ENCODE data around the gene TNFRSF25.
"Not testable (repeated sequence)": the region's sequence is repeated elsewhere in the genome, so short reads cannot be mapped to it uniquely, and the experiment has no call there.

Gene TNFRSF25

GRCh38 chr1:6501279-6501813 is 35.4 kb upstream of the TNFRSF25 start:
- DNase-seq, result no peak

GRCh38 chr1:6500544-6501278 is 34.7 kb upstream of the TNFRSF25 start:
- no peak for DNase-seq

- DNase-seq, result no peak
These were observed 33.3 kb upstream of the TNFRSF25 start for GRCh38 chr1:6499296-6499695.

DNA sequence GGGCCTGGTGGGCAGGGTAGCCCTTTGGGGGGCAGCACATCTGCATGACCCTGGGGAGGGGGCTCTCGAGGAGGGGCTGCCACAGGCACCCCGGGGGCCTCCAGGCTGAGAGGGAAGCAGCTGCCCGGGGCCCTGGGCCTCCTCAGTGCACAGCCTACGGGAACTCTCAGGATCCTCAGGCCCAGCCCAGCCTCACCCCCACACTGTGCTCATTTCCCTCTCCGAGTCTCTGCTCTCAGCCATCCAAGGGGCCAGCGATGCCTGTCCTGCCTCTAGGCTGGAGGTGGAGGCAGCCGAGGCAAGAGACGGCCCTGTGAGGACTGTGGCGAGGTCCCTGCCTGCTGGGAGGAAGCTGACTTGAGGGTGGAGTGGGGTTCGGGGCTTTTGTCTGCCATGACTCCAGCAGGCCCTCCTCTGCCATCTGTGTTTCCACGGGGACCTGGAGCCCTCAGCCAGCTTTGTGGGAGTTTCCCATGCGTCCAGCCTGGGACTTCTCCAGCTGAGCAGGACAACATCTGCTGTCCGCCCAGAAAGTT is 32.7 kb upstream of the TNFRSF25 start:
- no peak for DNase-seq

- DNase-seq, result no peak
These were observed 32.0 kb upstream of the TNFRSF25 start for GRCh38 chr1:6497867-6498575.

GRCh38 chr1:6497215-6497866 is 31.4 kb upstream of the TNFRSF25 start:
- peak; percentile 31 to 32 for DNase-seq

DNA sequence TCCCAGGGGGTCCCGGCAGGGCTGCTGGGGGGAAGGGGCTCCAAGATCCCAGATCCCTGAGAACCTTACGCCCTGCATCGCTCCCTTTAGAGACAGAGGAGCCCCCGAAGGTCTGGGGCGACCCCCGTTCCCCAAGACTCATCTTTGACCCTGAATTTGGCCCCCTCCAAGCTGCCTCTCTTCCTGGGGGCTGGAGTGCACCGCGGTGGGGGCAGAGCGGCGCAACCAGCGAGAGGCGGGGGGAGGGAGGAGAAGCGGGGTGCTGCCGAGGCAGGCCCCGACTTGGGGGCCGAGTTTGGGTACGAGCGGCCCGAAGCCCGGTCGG is 30.9 kb upstream of the TNFRSF25 start:
- DNase-seq, result no peak

DNA sequence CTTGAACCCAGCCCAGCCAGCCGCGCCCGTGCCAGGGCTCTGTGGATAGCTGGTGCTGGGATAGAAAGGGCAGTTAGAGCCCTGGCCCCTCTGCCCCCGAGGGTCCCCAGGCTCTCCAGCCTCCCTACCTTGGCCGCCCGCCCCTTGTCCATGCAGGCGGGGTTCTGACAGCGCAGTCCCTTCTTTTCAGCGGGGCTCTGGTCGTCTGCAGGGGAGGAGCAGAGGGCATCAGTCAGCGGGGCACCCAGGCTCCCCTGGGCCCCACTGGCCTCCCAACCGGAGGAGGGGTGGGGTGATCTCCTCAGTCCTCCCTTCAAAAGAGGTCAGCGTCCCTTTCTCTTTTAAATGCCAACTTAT is 30.4 kb upstream of the TNFRSF25 start:
- DNase-seq, result no peak

GRCh38 chr1:6495540-6496364 is 29.8 kb upstream of the TNFRSF25 start:
- no peak for DNase-seq

DNA sequence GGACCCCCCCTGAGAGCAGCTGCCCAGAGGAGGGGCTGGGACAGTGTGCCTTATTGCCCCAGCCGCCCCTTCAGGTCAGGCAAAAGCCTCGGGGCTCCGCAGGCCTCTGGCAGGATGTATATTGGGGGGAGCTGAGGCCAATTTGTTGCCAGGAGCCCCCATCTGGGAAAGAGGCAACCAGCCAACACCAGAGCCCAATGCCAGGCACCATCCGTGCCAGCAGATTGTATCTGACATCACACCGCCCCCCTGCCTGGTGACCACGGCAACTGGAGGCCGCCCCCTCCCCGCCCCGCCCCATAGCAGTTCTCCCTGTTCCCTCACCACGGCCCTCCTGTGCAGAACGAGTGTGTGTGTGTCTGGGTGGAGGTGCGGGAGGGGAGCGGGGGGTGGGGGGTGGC is 29.1 kb upstream of the TNFRSF25 start:
- no peak for DNase-seq

DNA sequence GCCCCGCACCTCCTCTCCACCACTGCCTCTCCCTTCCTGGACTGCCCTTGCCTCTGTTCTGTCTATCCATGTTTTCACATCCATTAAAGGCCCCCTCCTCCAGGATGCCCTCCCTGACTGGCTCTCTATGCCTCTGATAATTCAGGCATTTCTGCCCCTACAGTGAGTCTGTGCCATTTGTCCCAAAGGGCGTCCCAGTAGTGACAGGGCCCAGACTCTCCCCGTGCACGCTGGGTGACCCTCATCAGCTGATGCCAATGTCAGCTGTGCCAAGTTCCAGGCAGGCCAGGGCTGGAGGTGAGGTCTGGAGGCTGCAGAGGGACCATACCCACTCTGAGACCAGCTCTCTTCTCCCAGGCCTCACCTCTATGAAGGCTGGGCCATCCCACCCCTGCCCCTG is 28.7 kb upstream of the TNFRSF25 start:
- no peak for DNase-seq

DNA sequence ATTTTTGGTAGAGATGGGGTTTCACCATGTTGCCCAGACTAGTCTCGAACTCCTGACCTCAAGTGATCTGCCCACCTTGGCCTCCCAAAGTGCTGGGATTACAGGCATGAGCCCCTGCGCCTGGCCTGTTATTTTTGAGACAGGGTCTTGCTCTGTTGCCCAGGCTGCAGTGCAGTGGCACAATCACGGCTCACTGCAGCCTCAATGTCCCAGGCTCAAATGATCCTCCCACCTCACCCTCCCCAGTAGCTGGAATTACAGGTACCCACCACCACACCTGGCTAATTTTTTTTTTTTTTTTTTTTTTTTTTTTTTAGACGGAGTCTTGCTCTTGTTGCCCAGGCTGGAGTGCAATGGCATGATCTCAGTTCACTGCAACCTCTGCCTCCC is 27.9 kb upstream of the TNFRSF25 start:
- not testable (repeated sequence) for DNase-seq

DNA sequence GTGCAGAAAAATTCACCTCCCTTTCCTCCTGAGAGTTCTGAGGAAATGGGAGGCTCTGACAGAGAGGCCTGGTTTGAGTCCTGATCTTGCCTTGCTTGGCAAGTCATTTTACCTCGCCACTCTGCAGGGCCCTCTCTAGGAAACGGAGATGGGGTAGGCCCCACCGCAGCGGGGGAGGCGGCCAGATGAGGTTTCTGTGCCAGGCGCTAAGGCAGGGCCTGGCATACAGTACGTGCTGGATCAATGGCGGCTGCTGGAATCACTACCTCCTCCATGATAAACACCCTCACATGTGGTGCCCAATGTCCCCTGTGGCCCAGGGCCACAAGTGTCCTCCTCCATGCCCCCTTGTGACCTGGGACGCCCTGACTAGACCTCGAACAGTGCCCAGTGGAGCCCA is 26.0 kb upstream of the TNFRSF25 start:
- DNase-seq, result no peak

DNA sequence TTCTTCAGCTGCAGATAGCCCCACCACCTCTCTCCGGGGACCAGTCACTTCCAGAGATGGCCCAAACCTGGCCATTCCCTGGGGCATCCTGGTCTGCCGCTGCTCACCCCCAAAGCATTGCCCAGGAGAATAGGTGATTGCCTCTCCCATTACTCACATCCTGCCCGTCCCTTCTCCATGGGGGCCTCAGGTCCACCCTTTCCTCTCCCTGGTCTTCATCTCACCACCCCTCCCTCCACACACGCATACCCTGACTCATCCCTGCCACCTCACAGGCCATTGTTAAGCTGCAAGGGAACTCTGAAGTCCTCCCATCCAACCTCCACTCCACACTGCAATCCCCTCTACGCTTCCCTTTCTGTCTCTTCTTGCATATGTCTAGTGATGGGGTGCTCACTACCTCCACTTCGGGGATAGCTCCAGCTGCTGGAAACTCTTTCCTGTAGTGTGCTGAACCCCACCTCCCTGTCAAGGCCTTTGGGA is 25.5 kb upstream of the TNFRSF25 start, which contains the start of gene PLEKHG5:
Gene PLEKHG5, minus strand, starts transcription at position 188 of the 483 bp plus-strand sequence. CDS start 14,096 bp downstream, outside the sequence.
- DNase-seq, result no peak

- no peak for DNase-seq
These were observed 25.1 kb upstream of the TNFRSF25 start for GRCh38 chr1:6491081-6491449.

DNA sequence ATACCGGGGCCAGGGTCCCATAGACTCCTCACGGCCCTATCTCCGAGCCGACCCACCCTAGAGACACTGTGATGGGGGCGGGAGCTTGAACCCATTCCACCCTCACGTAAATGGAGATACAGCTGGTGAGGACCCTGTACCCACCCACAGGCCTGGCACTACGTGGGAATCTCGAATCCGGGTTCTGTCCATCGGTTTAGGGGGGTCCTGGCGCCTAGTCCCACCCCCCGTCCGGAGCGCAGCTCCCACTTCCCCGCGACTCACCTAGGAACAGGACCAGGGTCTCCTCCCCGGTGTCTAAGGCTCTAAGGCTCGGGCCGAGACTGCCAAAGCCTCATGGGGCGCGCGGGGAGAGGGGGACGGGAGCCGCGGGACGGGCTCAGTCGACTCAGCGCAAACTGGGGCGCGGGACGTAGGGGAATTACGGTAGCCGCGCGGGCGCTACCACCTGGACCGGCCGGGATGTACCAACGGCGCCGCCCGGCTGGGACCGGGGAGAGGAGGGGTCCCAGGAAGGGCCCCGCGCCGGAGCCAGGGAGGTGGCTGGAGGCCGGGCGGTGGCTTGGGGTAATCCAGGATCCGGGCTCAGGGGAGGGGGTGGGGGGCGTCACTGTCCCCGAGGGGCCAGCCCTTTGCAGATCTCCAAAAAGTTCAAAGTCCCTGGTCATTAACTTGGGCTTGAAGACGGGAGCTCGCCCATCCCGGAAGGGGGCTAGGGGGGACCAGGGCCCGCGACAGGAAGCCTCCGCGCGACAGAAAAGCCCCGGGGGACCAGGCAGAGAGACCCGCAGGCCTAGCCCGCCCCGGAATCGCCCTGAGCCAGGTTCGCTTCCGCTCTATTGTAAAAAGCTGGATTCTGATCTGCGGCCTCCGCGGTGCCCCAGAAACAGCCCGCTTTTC is 24.5 kb upstream of the TNFRSF25 start:
- peak; percentile 61 to 63 for DNase-seq

- peak; percentile 78 to 79 for DNase-seq
These were observed 23.8 kb upstream of the TNFRSF25 start for GRCh38 chr1:6489799-6490180.

DNA sequence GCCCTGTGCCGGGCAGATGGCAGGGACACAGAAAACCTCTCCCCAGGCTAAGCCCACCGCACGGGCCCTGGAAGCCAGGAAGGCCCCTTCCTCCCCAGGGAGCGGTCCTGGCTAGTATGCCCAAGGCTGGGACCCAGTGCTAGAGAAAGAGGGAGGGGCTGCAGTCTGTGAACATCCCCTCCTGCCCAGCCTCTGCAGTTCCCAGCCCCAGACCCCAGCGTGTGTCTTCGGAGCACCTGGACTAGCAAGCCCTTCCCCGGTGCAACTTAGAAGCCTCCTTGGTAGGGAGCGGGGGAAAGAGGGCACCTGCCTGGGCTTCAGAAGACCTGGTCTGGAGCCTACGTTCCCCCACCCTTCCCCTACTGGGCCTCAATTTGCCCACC is 23.4 kb upstream of the TNFRSF25 start:
- no peak for DNase-seq

- no peak for DNase-seq
These were observed 22.8 kb upstream of the TNFRSF25 start for GRCh38 chr1:6488602-6489382.

DNA sequence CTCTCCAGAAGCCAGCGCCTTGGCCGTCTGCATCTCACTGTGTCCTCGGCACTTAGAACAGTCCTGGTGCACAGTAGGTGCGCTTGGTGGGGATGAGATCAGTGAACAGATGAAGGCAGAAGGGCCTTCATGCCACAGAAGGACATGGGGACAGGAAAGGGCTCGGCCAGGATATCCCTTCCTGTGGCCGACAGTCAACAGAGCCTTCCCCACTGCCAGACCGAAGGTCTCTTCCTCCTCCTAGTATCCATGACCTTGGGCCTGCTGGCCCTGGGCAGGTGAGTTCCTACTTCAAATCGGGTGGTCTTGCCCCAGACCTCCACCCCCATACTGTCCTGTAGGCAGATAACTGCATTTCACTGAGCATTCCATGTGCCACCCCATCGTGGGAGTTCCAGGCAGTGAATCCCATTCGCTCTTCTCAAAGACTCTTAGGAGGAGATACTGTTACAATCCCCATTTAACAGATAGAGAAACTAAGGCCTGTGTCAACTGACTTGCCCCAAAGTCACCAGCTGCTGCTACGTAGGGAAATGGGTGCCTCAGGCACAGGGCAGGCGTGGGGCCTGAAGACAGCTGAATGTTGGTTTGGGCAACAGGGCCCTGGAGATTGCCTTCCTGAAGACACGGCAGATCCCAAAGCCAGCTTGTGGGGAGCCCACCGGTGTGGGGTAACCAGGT is 22.0 kb upstream of the TNFRSF25 start:
- DNase-seq, result no peak

Data from stimulated activated CD4-positive, alpha-beta T cell treated with anti-CD3 and anti-CD28 coated beads, Interleukin-2, amount 100 ng/mL, for 48 hours (primary cell).